GM13977 (cell line): ENCODE results near the gene MYBPC2.

Source experiments
- DNase-seq: peaks from one replicate; pipeline ENCODE4 v3.0.0; 2012; ENCODE audit warnings: low spot score
- CTCF ChIP-seq: IDR thresholded peaks from 2 replicates; pipeline ENCODE4 v1.5.1; 2012; ENCODE audit warnings: mild to moderate bottlenecking, control low read depth; ENCODE audit not compliant: insufficient read depth; ENCODE audit errors: extremely low read depth, missing control alignments
- in situ Hi-C: fragments of 300-500 bp; cut with MboI; formaldehyde crosslinking; loops from one replicate; pipeline ENCODE4 v1.12.0; 2022; ENCODE audit warnings: low sequenced_read_pairs, low pct_unique_long_range_greater_than_20kb, mixed read lengths, inconsistent platforms; ENCODE audit not compliant: unreplicated experiment

Gene MYBPC2

GRCh38 chr19:50480281-50481111 is 47.8 kb downstream of the MYBPC2 start:
- in situ Hi-C loops, result no loop called here
- no peak for TF ChIP-seq CTCF
- no peak for DNase-seq

- in situ Hi-C loops, result no loop called here
- no peak for DNase-seq
- TF ChIP-seq CTCF, result no peak
These were observed 48.9 kb downstream of the MYBPC2 start for GRCh38 chr19:50481351-50482149.

GRCh38 chr19:50482271-50482855 is 49.7 kb downstream of the MYBPC2 start:
- no peak for TF ChIP-seq CTCF
- in situ Hi-C loops, result no loop called here
- no peak for DNase-seq

DNA sequence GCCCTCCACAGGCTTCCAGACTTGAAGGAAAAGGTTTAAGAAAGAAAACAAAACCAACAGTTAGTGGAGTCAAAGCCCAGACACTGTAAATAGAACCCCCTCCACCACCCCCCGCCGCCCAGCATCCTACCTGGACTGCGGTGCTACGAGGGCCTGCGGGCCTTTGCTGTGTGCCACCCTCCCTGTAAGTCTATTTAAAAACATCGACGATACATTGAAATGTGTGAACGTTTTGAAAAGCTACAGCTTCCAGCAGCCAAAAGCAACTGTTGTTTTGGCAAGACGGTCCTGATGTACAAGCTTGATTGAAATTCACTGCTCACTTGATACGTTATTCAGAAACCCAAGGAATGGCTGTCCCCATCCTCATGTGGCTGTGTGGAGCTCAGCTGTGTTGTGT is 50.2 kb downstream of the MYBPC2 start:
- DNase-seq, result no peak
- TF ChIP-seq CTCF, result no peak
- in situ Hi-C loops, result no loop called here

- in situ Hi-C loops, result no loop called here
- no peak for TF ChIP-seq CTCF
- DNase-seq, result no peak
These were observed 52.7 kb downstream of the MYBPC2 start for GRCh38 chr19:50485284-50485955.
